Astrocyte (in vitro differentiated cells and primary cell): ENCODE measurements around the gene ISLR2. TPM values are rescaled to one million over a fixed set of nuclear protein-coding genes. Genes with fewer than 3 reads are reported as not detected.

ENCODE experiments used
- DNase-seq: peaks from one replicate; pipeline ENCODE4 v3.0.0-alpha.2; 2010; ENCODE audit warnings: low read depth
- FAIRE-seq: peaks from 2 replicates; lab custom pipeline; 2011; peaks lifted over from hg19 to GRCh38; lab: Jason Lieb, UNC
- H2AFZ ChIP-seq: 2 replicates; pipeline ENCODE4 v1.6.0; 2012; ENCODE audit warnings: low read depth, low read length, inconsistent platforms
- H3K27ac ChIP-seq: 2 replicates; pipeline ENCODE4 v1.5.1; 2011; ENCODE audit warnings: low read depth, low read length, inconsistent platforms
- H3K27me3 ChIP-seq: 2 replicates; pipeline ENCODE4 v1.6.0; 2011; ENCODE audit warnings: low read length, inconsistent platforms; ENCODE audit not compliant: insufficient read depth
- H3K36me3 ChIP-seq: 2 replicates; pipeline ENCODE4 v1.5.1; 2011; ENCODE audit warnings: low read length, inconsistent platforms; ENCODE audit not compliant: insufficient read depth
- H3K4me1 ChIP-seq: 2 replicates; pipeline ENCODE4 v1.5.1; 2011; ENCODE audit warnings: low read length, inconsistent platforms; ENCODE audit not compliant: insufficient read depth
- H3K4me2 ChIP-seq: 2 replicates; pipeline ENCODE4 v1.6.0; 2012; ENCODE audit warnings: low read length, inconsistent platforms
- H3K4me3 ChIP-seq: 2 replicates; pipeline ENCODE4 v1.5.1; 2011; ENCODE audit warnings: low read depth, mild to moderate bottlenecking, low read length, inconsistent platforms; ENCODE audit not compliant: insufficient read depth
- H3K79me2 ChIP-seq: 2 replicates; pipeline ENCODE4 v1.6.0; 2012; ENCODE audit warnings: mild to moderate bottlenecking, low read length, inconsistent platforms; ENCODE audit not compliant: insufficient read depth
- H3K9ac ChIP-seq: 2 replicates; pipeline ENCODE4 v1.6.0; 2012; ENCODE audit warnings: mild to moderate bottlenecking, low read length, inconsistent platforms
- H3K9me3 ChIP-seq: 2 replicates; pipeline ENCODE4 v1.5.1; 2012; ENCODE audit warnings: low read depth, mild to moderate bottlenecking, low read length, inconsistent platforms; ENCODE audit not compliant: insufficient read depth
- H4K20me1 ChIP-seq: 2 replicates; pipeline ENCODE4 v1.6.0; 2012; ENCODE audit warnings: low read length, inconsistent platforms; ENCODE audit not compliant: insufficient read depth
- H3K27ac Mint-ChIP-seq: one replicate; pipeline ENCODE4 v1.8.0; 2021; ENCODE audit warnings: mild to moderate bottlenecking, mixed read lengths; ENCODE audit not compliant: unreplicated experiment
- H3K27me3 Mint-ChIP-seq: one replicate; pipeline ENCODE4 v1.8.0; 2021; ENCODE audit warnings: low read depth, mixed read lengths; ENCODE audit not compliant: unreplicated experiment
- H3K36me3 Mint-ChIP-seq: one replicate; pipeline ENCODE4 v1.8.0; 2021; ENCODE audit warnings: low read depth, mixed read lengths; ENCODE audit not compliant: unreplicated experiment
- H3K4me1 Mint-ChIP-seq: one replicate; pipeline ENCODE4 v1.8.0; 2021; ENCODE audit warnings: low read depth, mixed read lengths; ENCODE audit not compliant: unreplicated experiment
- H3K4me3 Mint-ChIP-seq: one replicate; pipeline ENCODE4 v1.8.0; 2021; ENCODE audit warnings: mild to moderate bottlenecking, moderate library complexity, mixed read lengths; ENCODE audit not compliant: unreplicated experiment
- H3K9me3 Mint-ChIP-seq: one replicate; pipeline ENCODE4 v1.8.0; 2021; ENCODE audit warnings: mild to moderate bottlenecking, mixed read lengths; ENCODE audit not compliant: unreplicated experiment
- EZH2 ChIP-seq: IDR thresholded peaks from 2 replicates; pipeline ENCODE4 v1.6.1; 2012; ENCODE audit warnings: mild to moderate bottlenecking, low read length, inconsistent platforms; ENCODE audit not compliant: insufficient read depth
- total RNA-seq: library from RNA; stranded (reverse); gene quantifications from 2 replicates; pipeline ENCODE4 v1.2.1, GENCODE V29; 2021
- TF ChIP-seq, protein P1 (sequence below): IDR thresholded peaks from 2 replicates; pipeline ENCODE4 v1.5.1; 2011; ENCODE audit warnings: low read depth, mild to moderate bottlenecking, inconsistent platforms, low read length, moderate library complexity; ENCODE audit not compliant: insufficient read depth

The ISLR2 gene
- total RNA-seq, 1 donor from 2014 or later: 0.14 TPM

DNA sequence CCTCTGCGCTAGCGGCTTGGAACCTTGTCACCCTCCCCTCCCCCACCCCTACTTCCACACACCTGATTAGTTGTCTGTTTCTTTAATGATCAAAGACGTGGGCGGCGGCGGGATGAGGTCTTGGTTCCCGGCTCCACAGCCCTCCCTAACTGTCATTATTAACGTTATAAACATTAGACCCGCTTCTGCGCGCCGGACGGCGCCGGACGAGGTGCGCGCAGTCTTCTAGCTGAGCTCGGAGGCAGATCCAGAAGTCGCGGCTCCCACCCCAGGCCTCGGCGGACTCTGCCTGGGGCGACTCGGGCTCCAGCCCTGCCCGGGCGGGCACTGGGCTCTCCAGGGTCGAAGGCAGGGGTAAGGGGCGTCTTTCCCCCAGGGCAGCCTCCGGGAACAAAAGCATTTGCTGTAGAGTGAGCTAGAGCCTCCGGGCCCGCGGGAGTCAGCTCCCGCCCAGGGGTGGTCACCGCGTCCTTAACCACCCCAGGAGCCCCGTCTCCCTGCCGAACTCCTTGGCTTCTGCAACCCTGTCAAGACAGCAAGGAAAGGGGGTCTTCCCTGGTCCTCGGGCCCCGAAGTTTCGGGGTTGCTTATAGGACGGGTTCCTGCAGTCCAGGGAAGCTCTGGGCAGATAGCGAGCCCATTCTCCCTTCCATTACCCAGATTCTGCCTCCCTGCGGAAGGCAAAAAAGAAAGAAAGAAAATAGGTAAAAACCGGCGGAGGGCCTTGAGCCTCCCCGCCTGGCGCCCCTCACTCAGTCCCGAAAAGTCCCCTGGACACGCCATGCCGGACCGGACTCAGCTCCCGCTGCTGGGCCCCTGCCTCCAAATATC is 2.2 kb upstream of the ISLR2 start:
- Histone ChIP-seq H3K79me2 (no peaks in the 10 kb centered on the region), H3K4me3 (peak overlapping the region; percentile 58), H2AFZ (peak overlapping the region; percentile 71), H3K27me3 (peaks cover 64% of the 10 kb centered on the region), H4K20me1 (no peaks in the 10 kb centered on the region), H3K36me3 (no peaks in the 10 kb centered on the region), H3K27ac (no peak overlapping the region), H3K9me3 (peaks cover 10% of the 10 kb centered on the region), H3K4me2 (peak overlapping the region; percentile 88), H3K4me1 (peaks cover 19% of the 10 kb centered on the region), H3K9ac (peak overlapping the region; percentile 52)
- H3K36me3 Mint-ChIP-seq: no peaks in the 10 kb centered on the region
- peak overlapping the region; percentile 47 for H3K27ac Mint-ChIP-seq
- peaks cover 66% of the 10 kb centered on the region for H3K27me3 Mint-ChIP-seq
- peak; percentile 50 for TF ChIP-seq EZH2
- TF ChIP-seq, protein P1, sequence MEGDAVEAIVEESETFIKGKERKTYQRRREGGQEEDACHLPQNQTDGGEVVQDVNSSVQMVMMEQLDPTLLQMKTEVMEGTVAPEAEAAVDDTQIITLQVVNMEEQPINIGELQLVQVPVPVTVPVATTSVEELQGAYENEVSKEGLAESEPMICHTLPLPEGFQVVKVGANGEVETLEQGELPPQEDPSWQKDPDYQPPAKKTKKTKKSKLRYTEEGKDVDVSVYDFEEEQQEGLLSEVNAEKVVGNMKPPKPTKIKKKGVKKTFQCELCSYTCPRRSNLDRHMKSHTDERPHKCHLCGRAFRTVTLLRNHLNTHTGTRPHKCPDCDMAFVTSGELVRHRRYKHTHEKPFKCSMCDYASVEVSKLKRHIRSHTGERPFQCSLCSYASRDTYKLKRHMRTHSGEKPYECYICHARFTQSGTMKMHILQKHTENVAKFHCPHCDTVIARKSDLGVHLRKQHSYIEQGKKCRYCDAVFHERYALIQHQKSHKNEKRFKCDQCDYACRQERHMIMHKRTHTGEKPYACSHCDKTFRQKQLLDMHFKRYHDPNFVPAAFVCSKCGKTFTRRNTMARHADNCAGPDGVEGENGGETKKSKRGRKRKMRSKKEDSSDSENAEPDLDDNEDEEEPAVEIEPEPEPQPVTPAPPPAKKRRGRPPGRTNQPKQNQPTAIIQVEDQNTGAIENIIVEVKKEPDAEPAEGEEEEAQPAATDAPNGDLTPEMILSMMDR: no peak
- H3K9me3 Mint-ChIP-seq: peaks cover 26% of the 10 kb centered on the region
- peaks cover 2% of the 10 kb centered on the region for H3K4me1 Mint-ChIP-seq
- FAIRE-seq (no peak), DNase-seq (no peak)
- no peak overlapping the region for H3K4me3 Mint-ChIP-seq

DNA sequence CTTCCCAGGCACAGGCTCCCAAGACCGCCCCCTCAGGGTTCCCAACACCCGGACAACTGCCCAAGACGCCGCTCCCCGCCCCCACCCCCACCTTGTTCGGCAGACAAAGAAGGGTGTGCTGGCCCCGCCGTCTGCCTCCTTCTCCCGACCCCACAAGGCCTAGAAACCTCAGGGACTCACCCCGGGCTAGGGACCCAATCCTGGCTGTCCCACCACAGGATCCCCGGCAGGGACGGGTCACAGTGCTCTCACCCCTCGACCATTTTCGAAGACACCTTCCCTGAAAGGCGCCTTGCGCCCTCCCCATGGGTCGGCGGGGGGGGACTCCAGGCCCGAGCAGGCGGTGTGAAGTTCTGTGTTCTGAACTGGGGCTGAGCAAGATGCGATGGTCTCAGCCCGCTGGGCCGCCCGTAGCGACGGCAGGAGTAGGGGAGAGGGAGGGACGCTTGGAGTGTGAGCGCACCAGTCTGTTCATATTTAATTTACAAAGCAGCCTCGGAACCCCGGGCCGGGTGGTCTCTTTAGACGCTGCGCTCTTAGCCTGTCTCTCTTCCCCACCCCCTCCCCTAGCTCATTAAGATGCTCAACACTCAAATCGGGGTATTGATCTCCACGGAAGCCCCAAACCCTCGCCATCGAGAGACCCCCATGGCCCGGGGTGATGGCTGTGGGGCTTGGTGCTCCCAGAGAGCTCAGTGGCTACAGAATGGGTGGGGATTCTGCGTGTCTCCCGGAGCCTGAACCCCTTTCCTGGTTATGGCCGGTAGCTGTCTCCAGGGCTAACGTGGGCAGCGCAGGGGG is 1.4 kb upstream of the ISLR2 start:
- Histone ChIP-seq H3K27ac (no peak overlapping the region), H2AFZ (peak overlapping the region; percentile 41), H3K36me3 (no peaks in the 10 kb centered on the region), H3K27me3 (peaks cover 70% of the 10 kb centered on the region), H4K20me1 (no peaks in the 10 kb centered on the region), H3K9me3 (peaks cover 18% of the 10 kb centered on the region), H3K4me2 (peak overlapping the region; percentile 88), H3K4me3 (peak overlapping the region; percentile 23), H3K79me2 (no peaks in the 10 kb centered on the region), H3K4me1 (peaks cover 19% of the 10 kb centered on the region), H3K9ac (no peak overlapping the region)
- FAIRE-seq (no peak), DNase-seq (no peak)
- no peaks in the 10 kb centered on the region for H3K36me3 Mint-ChIP-seq
- peaks cover 26% of the 10 kb centered on the region for H3K9me3 Mint-ChIP-seq
- TF ChIP-seq, protein P1: no peak
- TF ChIP-seq EZH2: no peak
- H3K27ac Mint-ChIP-seq: peak overlapping the region; percentile 12
- peaks cover 2% of the 10 kb centered on the region for H3K4me1 Mint-ChIP-seq
- no peak overlapping the region for H3K4me3 Mint-ChIP-seq
- peaks cover 64% of the 10 kb centered on the region for H3K27me3 Mint-ChIP-seq
